ENCODE results near the gene SPRY2.
A peak's percentile ranks its signal among the peaks of the same experiment; 100 is the strongest.

Gene SPRY2

GRCh38 chr13:80307401-80307987 lies 33.4 kb downstream of the SPRY2 start:
- Histone ChIP-seq H3K4me3 (ENCODE audit: low read length, poor library complexity, severe bottlenecking) (no peak overlapping the region), H3K4me2 (ENCODE audit: low read depth, low read length, poor library complexity, severe bottlenecking) (no peak overlapping the region), H3K27me3 (ENCODE audit: insufficient read depth, low read length, poor library complexity, severe bottlenecking) (no peaks in the 10 kb centered on the region), H3K9me2 (replicated peaks; ENCODE audit: low read depth, low read length) (no peaks in the 10 kb centered on the region), H3K9me3 (ENCODE audit: insufficient read depth, low read depth, low read length) (no peaks in the 10 kb centered on the region), H3F3A (ENCODE audit: low read depth) (no peaks in the 10 kb centered on the region), H3K9ac (ENCODE audit: low read depth, low read length, poor library complexity, severe bottlenecking) (no peak overlapping the region), H2AFZ (ENCODE audit: low read length) (peak overlapping the region; percentile 66), H4K20me1 (ENCODE audit: insufficient read depth, low read length, poor library complexity, severe bottlenecking) (no peaks in the 10 kb centered on the region), H3K36me3 (ENCODE audit: insufficient read depth, low read length) (no peaks in the 10 kb centered on the region), H3K4me1 (ENCODE audit: insufficient read depth, low read length, poor library complexity, severe bottlenecking) (peaks cover 6% of the 10 kb centered on the region), H3K79me2 (ENCODE audit: insufficient read depth, low read length) (no peaks in the 10 kb centered on the region)
- TF ChIP-seq CTCF (conservative IDR thresholded peaks at IDR 0.05; ENCODE audit: low read length) (no peak), EZH2phosphoT487 (IDR thresholded peaks at IDR 0.05; ENCODE audit: borderline replicate concordance) (no peak)

DNA sequence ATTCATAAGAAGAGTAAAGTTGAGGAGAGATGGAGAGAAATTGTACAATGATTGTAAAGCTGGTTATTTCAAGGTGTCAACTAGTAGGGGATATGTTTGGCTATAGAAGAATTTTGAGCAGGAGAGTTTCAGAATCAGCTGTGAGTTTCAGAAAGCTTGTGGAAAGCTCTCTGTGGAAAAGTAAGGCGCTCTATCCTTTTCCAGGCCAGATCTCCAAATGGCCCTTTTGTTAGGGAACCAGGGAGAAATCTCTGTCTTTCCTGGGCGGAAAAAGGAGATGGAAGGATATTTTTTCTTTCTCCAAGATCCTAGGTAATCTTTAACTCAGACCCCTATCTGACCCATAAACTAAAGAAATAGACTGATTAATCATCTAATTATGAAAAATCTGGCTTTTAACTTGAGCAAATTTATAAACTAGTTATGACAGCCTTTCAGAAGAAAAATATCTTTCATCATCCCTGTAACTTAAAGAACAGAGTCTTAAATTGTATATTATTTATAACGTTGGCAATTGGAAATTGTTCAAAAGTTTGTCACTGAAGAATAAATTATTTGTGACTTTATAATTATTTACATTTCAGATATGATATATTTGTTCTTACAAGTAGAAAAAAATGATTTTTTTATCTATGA lies 34.5 kb downstream of the SPRY2 start:
- TF ChIP-seq EZH2phosphoT487 (IDR thresholded peaks at IDR 0.05; ENCODE audit: borderline replicate concordance) (no peak), CTCF (conservative IDR thresholded peaks at IDR 0.05; ENCODE audit: low read length) (no peak)
- Histone ChIP-seq H4K20me1 (ENCODE audit: insufficient read depth, low read length, poor library complexity, severe bottlenecking) (no peaks in the 10 kb centered on the region), H3K4me3 (ENCODE audit: low read length, poor library complexity, severe bottlenecking) (no peak overlapping the region), H3F3A (ENCODE audit: low read depth) (no peaks in the 10 kb centered on the region), H3K27me3 (ENCODE audit: insufficient read depth, low read length, poor library complexity, severe bottlenecking) (no peaks in the 10 kb centered on the region), H2AFZ (ENCODE audit: low read length) (no peak overlapping the region), H3K4me2 (ENCODE audit: low read depth, low read length, poor library complexity, severe bottlenecking) (peak overlapping the region; percentile 27), H3K4me1 (ENCODE audit: insufficient read depth, low read length, poor library complexity, severe bottlenecking) (peaks cover 6% of the 10 kb centered on the region), H3K36me3 (ENCODE audit: insufficient read depth, low read length) (no peaks in the 10 kb centered on the region), H3K9ac (ENCODE audit: low read depth, low read length, poor library complexity, severe bottlenecking) (no peak overlapping the region), H3K79me2 (ENCODE audit: insufficient read depth, low read length) (no peaks in the 10 kb centered on the region), H3K9me3 (ENCODE audit: insufficient read depth, low read depth, low read length) (no peaks in the 10 kb centered on the region), H3K9me2 (replicated peaks; ENCODE audit: low read depth, low read length) (no peaks in the 10 kb centered on the region)

- no peak overlapping the region for H3K9ac ChIP-seq (ENCODE audit: low read depth, low read length, poor library complexity, severe bottlenecking)
- H3K79me2 ChIP-seq (ENCODE audit: insufficient read depth, low read length), result no peaks in the 10 kb centered on the region
- no peaks in the 10 kb centered on the region for H3K9me3 ChIP-seq (ENCODE audit: insufficient read depth, low read depth, low read length)
- no peaks in the 10 kb centered on the region for H3K36me3 ChIP-seq (ENCODE audit: insufficient read depth, low read length)
- peaks cover 6% of the 10 kb centered on the region for H3K4me1 ChIP-seq (ENCODE audit: insufficient read depth, low read length, poor library complexity, severe bottlenecking)
- no peaks in the 10 kb centered on the region for H3K27me3 ChIP-seq (ENCODE audit: insufficient read depth, low read length, poor library complexity, severe bottlenecking)
- H2AFZ ChIP-seq (ENCODE audit: low read length), result no peak overlapping the region
- H3K4me2 ChIP-seq (ENCODE audit: low read depth, low read length, poor library complexity, severe bottlenecking), result peak overlapping the region; percentile 27
- no peak overlapping the region for H3K4me3 ChIP-seq (ENCODE audit: low read length, poor library complexity, severe bottlenecking)
- no peaks in the 10 kb centered on the region for H3K9me2 ChIP-seq (replicated peaks; ENCODE audit: low read depth, low read length)
- H3F3A ChIP-seq (ENCODE audit: low read depth), result no peaks in the 10 kb centered on the region
- no peak for TF ChIP-seq EZH2phosphoT487 (IDR thresholded peaks at IDR 0.05; ENCODE audit: borderline replicate concordance)
- TF ChIP-seq CTCF (conservative IDR thresholded peaks at IDR 0.05; ENCODE audit: low read length), result no peak
- H4K20me1 ChIP-seq (ENCODE audit: insufficient read depth, low read length, poor library complexity, severe bottlenecking), result no peaks in the 10 kb centered on the region
Observed at GRCh38 chr13:80305737-80306136, 35.2 kb downstream of the SPRY2 start.

Data from Loucy (cell line).